Tibial artery (tissue), 4 donors: ENCODE data around the gene UTP20.
"Not testable (repeated sequence)": the region's sequence is repeated elsewhere in the genome, so short reads cannot be mapped to it uniquely, and the experiment has no call there.

ENCODE experiments used
- DNase-seq, 2 donors: peaks; one replicate each; pipeline ENCODE4 v3.0.0-alpha.2; 2019
- H3K27ac ChIP-seq, 2 donors: fragments of 200-600 bp; sonication (generic) in 1 of 2; 1 replicate in 1 of 2; 2 replicates in 1 of 2; pipeline ENCODE4 v1.5.1; 2018 to 2019; ENCODE audit warnings: mild to moderate bottlenecking in 1 of 2
- H3K27me3 ChIP-seq, 2 donors: fragments of 200-600 bp; sonication (generic) in 1 of 2; one replicate each; pipeline versions ENCODE4 v1.5.1 to v1.6.0; 2016 to 2019
- H3K36me3 ChIP-seq, 3 donors: fragments of 200-600 bp; sonication (generic) in 2 of 3; one replicate each; pipeline ENCODE4 v1.5.1; 2016 to 2019; ENCODE audit warnings: mild to moderate bottlenecking in 2 of 3
- H3K4me1 ChIP-seq, 4 donors: fragments of 200-600 bp; sonication (generic) in 2 of 4; 1 replicate in 3 of 4; 2 replicates in 1 of 4; pipeline ENCODE4 v1.5.1; 2016 to 2019
- H3K4me3 ChIP-seq, 2 donors: fragments of 200-600 bp; sonication (generic) in 1 of 2; 1 replicate in 1 of 2; 2 replicates in 1 of 2; pipeline ENCODE4 v1.5.1; 2018 to 2019; ENCODE audit warnings: mild to moderate bottlenecking in 2 of 2
- H3K9me3 ChIP-seq, 3 donors: fragments of 200-600 bp; sonication (generic) in 1 of 3; one replicate each; pipeline ENCODE4 v1.5.1; 2016 to 2019
- intact Hi-C: fragments of 100-400 bp; cut with DNase I; formaldehyde crosslinking; loops from one replicate; pipeline ENCODE4 v1.15.0; 2023; ENCODE audit warnings: low total_unique reads
- TF ChIP-seq, protein P1 (sequence below), 2 experiments: fragments of 200-600 bp in 1 of 2; fragments of 450-650 bp in 1 of 2; IDR thresholded peaks; one replicate each; pipeline ENCODE4 v1.5.1; 2017 to 2019; ENCODE audit warnings: antibody characterized with exemption in 2 of 2, mild to moderate bottlenecking in 1 of 2, moderate library complexity in 1 of 2

Gene UTP20

DNA sequence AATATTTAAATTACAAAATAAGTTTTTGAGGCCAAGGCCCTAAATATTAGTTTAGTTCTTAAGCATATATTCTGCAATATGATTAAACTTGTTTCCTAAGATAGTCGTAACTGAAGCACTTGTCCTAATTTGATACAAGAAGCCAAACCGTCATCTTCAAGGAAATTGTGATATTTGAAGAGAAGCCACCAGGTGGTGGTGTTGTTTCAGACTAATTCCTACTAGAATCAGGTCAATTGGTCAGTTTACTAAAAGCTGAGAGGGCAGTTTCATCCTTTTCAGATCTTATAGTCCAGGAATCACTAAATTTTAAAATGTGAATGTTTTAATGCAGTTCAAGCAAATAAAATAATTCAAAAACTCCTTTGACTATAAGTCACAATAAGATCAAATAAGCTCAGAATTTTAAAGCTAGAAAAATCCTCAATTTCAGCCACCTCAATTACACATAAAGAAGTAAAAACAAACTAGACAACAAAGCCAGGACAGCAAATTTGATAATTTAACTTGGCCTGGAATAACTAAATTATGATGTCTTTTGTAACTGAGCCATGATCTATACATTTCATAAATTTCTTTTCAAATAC is 134.7 kb downstream of the UTP20 start:
- Histone ChIP-seq H3K9me3 (no peaks in the 10 kb centered on the region), H3K4me3 (no peak overlapping the region), H3K27ac (no peak overlapping the region), H3K4me1 (no peaks in the 10 kb centered on the region), H3K27me3 (no peaks in the 10 kb centered on the region), H3K36me3 (no peaks in the 10 kb centered on the region)
- no peak for DNase-seq
- TF ChIP-seq, protein P1, sequence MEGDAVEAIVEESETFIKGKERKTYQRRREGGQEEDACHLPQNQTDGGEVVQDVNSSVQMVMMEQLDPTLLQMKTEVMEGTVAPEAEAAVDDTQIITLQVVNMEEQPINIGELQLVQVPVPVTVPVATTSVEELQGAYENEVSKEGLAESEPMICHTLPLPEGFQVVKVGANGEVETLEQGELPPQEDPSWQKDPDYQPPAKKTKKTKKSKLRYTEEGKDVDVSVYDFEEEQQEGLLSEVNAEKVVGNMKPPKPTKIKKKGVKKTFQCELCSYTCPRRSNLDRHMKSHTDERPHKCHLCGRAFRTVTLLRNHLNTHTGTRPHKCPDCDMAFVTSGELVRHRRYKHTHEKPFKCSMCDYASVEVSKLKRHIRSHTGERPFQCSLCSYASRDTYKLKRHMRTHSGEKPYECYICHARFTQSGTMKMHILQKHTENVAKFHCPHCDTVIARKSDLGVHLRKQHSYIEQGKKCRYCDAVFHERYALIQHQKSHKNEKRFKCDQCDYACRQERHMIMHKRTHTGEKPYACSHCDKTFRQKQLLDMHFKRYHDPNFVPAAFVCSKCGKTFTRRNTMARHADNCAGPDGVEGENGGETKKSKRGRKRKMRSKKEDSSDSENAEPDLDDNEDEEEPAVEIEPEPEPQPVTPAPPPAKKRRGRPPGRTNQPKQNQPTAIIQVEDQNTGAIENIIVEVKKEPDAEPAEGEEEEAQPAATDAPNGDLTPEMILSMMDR (IDR thresholded peaks at IDR 0.05): peak; percentile 33 to 43
- intact Hi-C loops: no loop called here

- no peak for DNase-seq
- H3K27me3 ChIP-seq: no peaks in the 10 kb centered on the region
- no peaks in the 10 kb centered on the region for H3K9me3 ChIP-seq
- no peaks in the 10 kb centered on the region for H3K36me3 ChIP-seq
- TF ChIP-seq, protein P1 (IDR thresholded peaks at IDR 0.05): no peak
- H3K27ac ChIP-seq: no peak overlapping the region
- no peaks in the 10 kb centered on the region for H3K4me1 ChIP-seq
- H3K4me3 ChIP-seq: no peak overlapping the region
- intact Hi-C loops: no loop called here
These were observed 135.3 kb downstream of the UTP20 start for GRCh38 chr12:101415228-101415627.

DNA sequence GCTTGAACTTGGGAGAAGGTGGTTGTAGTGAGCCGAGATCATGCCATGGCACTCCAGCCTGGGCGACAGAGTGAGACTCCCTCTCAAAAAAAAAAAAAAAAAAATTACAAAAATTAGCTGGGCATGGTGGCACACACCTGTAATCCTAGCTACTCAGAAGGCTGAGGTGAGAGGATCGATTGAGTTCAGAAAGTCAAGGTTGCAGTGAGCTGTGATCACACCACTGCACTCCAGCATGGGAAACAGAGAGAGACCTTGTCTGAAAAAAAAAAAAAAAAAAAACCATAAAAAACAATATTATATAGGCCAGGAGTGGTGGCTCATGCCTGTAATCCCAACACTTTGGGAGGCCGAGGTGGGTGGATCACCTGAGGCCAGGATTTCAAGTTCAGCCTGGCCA is 142.2 kb downstream of the UTP20 start:
- H3K9me3 ChIP-seq, DNase-seq, H3K27me3 ChIP-seq, H3K4me3 ChIP-seq, H3K27ac ChIP-seq, intact Hi-C loops, H3K36me3 ChIP-seq, H3K4me1 ChIP-seq: not testable (repeated sequence)

DNA sequence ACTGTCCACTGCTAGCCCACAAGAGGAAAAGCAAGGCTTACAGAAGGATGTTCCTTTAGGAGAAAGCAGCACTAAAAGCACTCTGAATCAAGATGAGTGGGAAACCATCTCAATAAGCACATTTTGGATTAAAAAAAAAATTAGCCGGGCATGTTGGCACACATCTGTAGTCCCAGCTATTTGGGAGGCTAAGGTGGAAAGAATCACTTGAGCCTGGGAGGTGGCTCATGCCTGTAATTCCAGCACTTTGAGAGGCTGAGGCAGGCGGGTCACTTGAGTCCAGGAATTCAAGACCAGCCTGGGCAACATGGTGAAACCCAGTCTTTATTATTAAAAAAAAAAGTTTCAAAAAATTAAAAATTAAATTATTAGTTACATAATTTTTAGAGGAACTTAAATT is 144.7 kb downstream of the UTP20 start:
- Histone ChIP-seq H3K27ac (no peak overlapping the region), H3K4me3 (no peak overlapping the region), H3K9me3 (no peaks in the 10 kb centered on the region), H3K4me1 (no peaks in the 10 kb centered on the region), H3K36me3 (no peaks in the 10 kb centered on the region), H3K27me3 (peaks cover 0 to 3% of the 10 kb centered on the region in 2 donors)
- no peak for DNase-seq
- intact Hi-C loops: no loop called here
- TF ChIP-seq, protein P1 (IDR thresholded peaks at IDR 0.05): no peak

- no peaks in the 10 kb centered on the region for H3K27me3 ChIP-seq
- no peaks in the 10 kb centered on the region for H3K36me3 ChIP-seq
- no peaks in the 10 kb centered on the region for H3K9me3 ChIP-seq
- H3K4me1 ChIP-seq: no peaks in the 10 kb centered on the region
- H3K4me3 ChIP-seq: no peak overlapping the region
- H3K27ac ChIP-seq: no peak overlapping the region
- no peak for DNase-seq
- intact Hi-C loops: no loop called here
- TF ChIP-seq, protein P1 (IDR thresholded peaks at IDR 0.05): no peak
These were observed 150.6 kb downstream of the UTP20 start for GRCh38 chr12:101430456-101430855.

GRCh38 chr12:101436136-101436535 is 156.2 kb downstream of the UTP20 start:
- Histone ChIP-seq H3K27me3 (no peaks in the 10 kb centered on the region), H3K4me1 (no peaks in the 10 kb centered on the region), H3K36me3 (no peaks in the 10 kb centered on the region), H3K9me3 (no peaks in the 10 kb centered on the region), H3K4me3 (no peak overlapping the region), H3K27ac (no peak overlapping the region)
- intact Hi-C loops: no loop called here
- DNase-seq: no peak
- TF ChIP-seq, protein P1 (IDR thresholded peaks at IDR 0.05): no peak
